HG03575 (cell line): ENCODE data around the gene ZBED5.
A peak's percentile ranks its signal among the peaks of the same experiment; 100 is the strongest.
"Not testable (repeated sequence)": the region's sequence is repeated elsewhere in the genome, so short reads cannot be mapped to it uniquely, and the experiment has no call there.

Source experiments
- ATAC-seq: cut with Tn5 transposase; IDR thresholded peaks from one replicate; pipeline ENCODE4 v1.9.1; 2021; ENCODE audit not compliant: unreplicated experiment, insufficient number of reproducible peaks, low FRiP score; ENCODE audit errors: extremely low read depth

The ZBED5 gene

GRCh38 chr11:10884292-10884691 is 26.4 kb upstream of the ZBED5 start:
- ATAC-seq = not testable (repeated sequence)

GRCh38 chr11:10881892-10882291 is 24.0 kb upstream of the ZBED5 start:
- no peak for ATAC-seq

- ATAC-seq = no peak
These were observed 20.8 kb upstream of the ZBED5 start for GRCh38 chr11:10878408-10879214.

- no peak for ATAC-seq
These were observed 18.3 kb upstream of the ZBED5 start for GRCh38 chr11:10876158-10876557.

DNA sequence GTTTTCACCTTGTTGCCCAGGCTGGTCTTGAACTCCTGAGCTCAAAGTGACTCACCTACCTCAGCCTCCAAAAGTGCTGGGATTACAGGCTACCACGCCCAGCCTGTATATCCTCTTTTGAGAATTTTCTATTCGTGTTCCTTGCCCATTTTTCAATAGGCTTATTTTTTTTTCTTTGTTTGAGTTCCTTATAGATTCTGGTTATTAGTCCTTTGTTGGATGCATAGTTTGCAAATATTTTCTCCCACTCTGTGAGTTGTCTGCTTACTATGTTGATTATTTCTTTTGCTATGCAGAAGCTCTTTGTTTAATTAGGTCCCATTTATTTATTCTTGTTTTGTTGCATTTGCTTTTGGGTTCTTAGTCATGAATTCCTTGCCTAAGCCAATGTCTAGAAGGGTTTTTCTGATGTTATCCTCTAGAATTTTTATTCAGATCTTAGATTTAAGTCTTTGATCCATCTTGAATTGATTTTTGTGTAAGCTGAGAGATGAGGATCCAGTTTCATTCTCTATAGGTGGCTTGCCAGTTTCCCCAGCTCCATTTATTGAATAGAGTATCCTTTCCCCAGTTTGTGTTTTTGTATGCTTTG is 17.7 kb upstream of the ZBED5 start:
- ATAC-seq = no peak

DNA sequence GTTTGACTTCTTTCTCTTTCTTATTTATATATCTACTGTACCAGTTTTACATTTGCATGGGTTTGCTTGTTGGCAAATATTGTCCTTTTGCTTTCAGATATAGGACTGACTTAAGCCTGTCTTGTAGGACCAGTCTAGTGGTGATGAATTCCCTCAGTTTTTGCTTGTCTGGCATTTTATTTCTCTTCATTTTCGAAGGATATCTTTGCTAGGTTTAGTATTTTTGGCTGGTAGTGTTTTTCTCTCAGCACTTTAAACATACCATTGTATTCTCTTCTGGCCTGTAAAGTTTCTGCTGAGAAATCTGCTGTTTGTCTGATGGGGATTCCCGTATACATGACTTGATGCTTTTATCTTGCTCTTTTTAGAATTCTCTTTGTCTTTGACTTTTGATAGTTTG is 14.2 kb upstream of the ZBED5 start:
- no peak for ATAC-seq

DNA sequence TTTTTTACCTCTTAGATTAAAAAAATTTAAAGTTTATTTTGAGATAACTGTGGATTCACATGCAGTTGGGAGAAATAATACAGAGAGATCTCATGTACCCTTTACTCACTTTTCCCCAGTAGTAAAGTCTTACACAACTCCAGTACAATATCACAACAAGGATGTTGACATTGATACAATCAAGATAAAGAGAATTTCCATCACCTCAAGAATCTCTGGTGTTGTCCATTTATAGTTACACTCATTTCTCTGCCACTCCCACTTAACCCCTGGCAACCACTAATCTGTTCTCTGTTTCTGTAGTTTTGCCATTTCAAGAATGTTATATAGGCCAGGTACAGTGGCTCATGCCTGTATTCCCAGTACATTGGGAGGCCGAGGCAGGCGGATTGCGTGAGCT is 10.5 kb upstream of the ZBED5 start:
- no peak for ATAC-seq

DNA sequence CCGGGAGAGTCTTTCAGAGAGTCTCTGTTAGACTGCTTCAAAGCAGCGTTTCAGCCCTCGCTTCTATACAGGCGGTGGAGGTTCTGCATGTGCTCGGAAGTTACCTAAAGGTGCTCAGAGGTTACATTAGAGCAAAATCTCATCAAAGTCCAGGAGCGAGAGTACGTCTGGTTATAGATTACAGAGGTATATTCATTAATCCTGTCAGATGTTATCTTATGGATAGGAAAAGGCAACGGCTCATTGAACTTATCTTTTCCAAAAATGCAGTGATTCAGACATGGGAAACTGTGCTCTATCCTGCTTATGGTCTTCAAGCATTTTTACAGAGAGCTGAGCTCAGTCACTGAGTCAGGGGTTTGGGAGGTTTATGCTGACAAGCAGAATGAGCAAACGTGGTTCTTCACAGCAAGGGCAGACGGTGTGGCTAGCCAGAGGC is 9.1 kb upstream of the ZBED5 start:
- ATAC-seq = no peak

DNA sequence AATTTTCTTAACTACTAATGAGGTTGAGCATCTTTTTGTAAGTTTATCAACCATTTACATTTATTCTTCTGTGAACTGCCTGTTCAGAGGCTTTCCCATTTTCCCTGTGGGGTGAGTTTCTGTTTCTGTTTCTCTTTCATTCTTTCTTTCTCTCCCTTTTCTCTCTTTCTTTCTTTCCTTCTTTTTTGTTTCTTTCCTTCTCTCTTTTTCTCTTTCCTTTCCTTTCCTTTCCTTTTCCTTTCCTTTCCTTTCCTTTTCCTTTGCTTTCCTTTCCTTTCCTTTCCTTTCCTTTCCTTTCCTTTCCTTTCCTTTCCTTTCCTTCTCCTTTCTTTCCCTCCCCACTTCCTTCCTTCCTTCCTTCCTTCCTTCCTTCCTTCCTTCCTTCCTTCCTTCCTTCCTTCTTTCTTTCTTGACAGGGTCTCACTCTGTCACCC is 8.0 kb upstream of the ZBED5 start:
- ATAC-seq = no peak

DNA sequence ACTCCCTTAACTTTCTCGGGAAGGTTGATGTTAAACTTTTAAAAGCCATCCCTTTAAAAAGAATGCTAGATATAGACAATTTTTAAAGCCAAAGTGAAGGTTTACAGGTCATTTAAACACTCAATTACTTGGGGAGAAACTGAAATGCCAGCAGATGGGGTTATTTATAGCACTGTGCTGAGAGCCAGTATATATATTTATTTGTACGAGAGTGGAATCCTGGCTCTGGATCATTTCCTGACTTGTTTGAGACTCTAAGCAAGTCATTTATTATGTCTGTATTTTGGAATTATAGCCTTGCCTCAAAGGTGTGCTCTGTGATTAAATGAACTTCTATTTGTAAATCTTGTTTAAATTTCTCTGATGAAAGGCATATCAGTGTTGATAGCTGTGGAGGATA is 6.8 kb upstream of the ZBED5 start:
- ATAC-seq = no peak

GRCh38 chr11:10862446-10862845 is 4.6 kb upstream of the ZBED5 start:
- ATAC-seq = no peak

DNA sequence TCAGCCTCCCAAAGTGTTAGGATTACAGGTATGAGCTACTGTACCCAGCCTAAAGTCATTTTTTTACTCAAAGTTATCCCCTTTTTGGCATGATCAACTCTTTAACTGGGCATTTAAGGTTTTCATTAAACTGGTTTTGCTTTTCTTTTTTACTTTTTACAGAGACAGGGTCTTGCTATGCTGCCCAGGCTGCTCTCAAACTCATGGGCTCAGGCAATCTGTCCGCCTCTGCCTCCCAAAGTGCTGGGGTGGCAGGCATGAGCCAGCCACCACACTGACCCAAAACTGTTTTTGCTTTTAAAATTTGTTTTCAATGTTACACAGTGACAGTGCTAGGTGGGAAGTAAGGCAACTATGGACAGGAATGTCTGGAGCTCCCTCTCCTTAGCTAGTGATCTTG is 3.9 kb upstream of the ZBED5 start:
- ATAC-seq = no peak

- ATAC-seq = no peak
These were observed 3.2 kb upstream of the ZBED5 start for GRCh38 chr11:10861047-10861446.

GRCh38 chr11:10858439-10859325 is 829 bp upstream of the ZBED5 start:
- ATAC-seq = no peak

DNA sequence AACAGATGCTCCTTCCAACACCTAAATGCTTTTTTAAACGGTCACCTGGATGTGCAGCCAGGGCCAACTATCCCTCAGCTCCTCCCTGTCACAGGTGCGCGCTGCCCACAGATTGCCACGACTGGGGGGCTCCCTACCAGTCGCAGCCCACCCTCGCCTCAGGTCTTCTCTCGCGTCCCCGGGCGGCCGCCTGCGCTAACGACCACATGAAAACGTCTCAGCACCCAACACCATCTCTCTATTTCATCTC is 469 bp downstream of the ZBED5 start:
- peak; percentile 5 for ATAC-seq

DNA sequence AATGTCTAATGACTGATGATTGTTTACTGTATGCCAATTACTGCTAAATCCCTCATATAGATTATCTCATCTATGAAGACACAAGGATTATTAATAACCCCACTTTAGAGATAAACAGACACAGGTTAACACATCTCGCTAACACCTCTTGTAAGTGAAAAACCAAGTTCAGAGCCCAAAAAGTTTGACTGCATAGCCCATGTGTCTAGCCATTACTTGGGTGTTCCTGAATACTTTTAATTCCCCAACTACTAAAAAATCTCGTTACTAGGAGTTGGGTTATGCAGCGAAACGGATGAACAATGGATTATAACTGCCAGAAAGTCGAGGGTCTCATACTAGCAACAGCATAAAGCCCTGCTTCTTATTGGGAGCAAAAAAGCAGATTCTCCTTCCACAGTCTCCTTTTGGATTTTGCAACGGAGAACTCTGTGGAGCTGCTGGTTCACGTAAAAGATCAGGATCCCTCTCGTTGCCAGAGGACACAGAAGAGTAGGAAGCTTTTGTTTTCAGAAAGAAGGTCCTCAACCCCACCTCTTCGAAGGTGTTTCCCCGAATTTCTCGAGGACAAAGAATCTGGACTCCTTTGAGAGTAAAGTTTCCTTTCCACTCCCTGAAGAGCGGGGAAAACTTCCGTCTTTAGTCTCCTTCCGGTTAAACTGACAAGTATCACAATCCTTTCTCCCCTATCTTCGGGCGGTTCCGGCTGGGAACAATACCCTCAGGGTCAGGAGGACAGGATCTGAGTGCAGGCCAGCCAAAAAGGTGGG is 979 bp downstream of the ZBED5 start:
- no peak for ATAC-seq

DNA sequence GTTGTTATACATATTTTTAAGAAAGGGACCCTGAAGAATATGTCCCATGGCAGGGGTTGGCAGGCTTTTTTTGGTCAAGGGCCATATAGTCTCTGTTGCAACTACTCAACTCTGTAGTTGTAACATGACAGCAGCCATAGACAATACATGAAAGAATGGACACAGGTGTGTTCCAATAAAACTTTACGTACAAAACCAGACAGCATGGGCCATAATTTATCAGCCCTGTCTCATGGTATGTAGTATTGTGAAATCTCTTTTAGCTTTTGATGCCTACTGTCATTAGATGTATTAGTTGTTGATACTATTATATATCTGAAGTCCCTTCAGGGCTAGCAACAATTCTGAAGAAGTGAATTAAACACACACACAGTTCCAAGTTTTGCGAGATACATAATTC is 2.6 kb downstream of the ZBED5 start:
- ATAC-seq = no peak

DNA sequence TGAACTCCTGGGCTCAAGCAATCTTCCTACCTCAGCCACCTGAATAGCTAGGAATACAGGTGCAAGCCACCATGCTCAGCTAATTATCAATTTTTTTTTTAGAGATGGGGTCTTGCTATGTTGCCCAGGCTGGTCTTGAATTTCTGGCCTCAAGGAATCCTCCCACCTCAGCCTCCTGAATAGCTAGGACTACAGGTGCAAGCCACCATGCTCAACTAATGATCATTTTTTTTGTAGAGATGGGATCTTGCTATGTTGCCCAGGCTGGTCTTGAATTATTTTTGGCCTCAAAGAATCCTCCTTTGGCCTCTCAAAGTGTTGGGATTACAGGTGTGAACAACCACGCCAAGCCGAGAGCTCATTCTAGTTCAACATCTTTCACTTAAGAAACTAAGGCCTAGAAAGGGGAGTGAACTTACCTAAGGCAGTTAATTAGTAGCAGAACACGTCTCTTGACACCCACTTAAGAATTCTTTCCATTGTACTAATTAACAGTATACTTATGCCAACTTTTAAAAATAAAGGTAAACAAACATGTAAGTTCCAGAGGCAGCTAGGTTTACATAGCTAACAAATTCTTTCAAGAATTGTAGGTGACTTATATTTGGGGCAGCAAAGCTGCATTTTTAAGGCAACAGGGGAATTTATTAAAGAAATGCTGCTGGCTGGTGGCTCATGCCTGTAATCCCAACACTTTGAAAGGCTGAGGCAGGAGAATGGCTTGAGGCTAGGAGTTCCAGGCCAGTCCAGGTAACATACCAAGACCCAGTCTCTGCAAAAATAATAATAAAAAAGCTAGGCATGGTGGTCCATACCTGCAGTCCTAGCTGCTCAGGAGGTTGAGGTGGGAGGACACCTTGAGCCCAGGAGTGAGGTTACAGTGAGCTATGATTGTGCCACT is 9.6 kb downstream of the ZBED5 start:
- ATAC-seq = no peak
